ENCODE data around the gene FCHO2.
"Not testable (repeated sequence)": the region's sequence is repeated elsewhere in the genome, so short reads cannot be mapped to it uniquely, and the experiment has no call there.

The FCHO2 gene

GRCh38 chr5:72955143-72955767 lies 586 bp upstream of the FCHO2 start:
- no peak for DNase-seq (ENCODE audit: low read depth, low spot score)

GRCh38 chr5:72956324-72957140 lies 691 bp downstream of the FCHO2 start:
- DNase-seq (ENCODE audit: low read depth, low spot score) = no peak

GRCh38 chr5:72957337-72957736 lies 1.5 kb downstream of the FCHO2 start:
- no peak for DNase-seq (ENCODE audit: low read depth, low spot score)

- DNase-seq (ENCODE audit: low read depth, low spot score) = no peak
These were observed 3.4 kb downstream of the FCHO2 start for GRCh38 chr5:72959257-72959656.

GRCh38 chr5:72974481-72974880 lies 18.6 kb downstream of the FCHO2 start:
- not testable (repeated sequence) for DNase-seq (ENCODE audit: low read depth, low spot score)

- DNase-seq (ENCODE audit: low read depth, low spot score) = not testable (repeated sequence)
These were observed 21.0 kb downstream of the FCHO2 start for GRCh38 chr5:72976810-72977209.

GRCh38 chr5:72985719-72986118 lies 29.9 kb downstream of the FCHO2 start:
- no peak for DNase-seq (ENCODE audit: low read depth, low spot score)

GRCh38 chr5:72988769-72989168 lies 32.9 kb downstream of the FCHO2 start:
- no peak for DNase-seq (ENCODE audit: low read depth, low spot score)

- no peak for DNase-seq (ENCODE audit: low read depth, low spot score)
These were observed 35.6 kb downstream of the FCHO2 start for GRCh38 chr5:72991394-72991793.

- DNase-seq (ENCODE audit: low read depth, low spot score) = no peak
These were observed 38.7 kb downstream of the FCHO2 start for GRCh38 chr5:72994578-72994977.

GRCh38 chr5:72996632-72997031 lies 40.8 kb downstream of the FCHO2 start:
- no peak for DNase-seq (ENCODE audit: low read depth, low spot score)

- no peak for DNase-seq (ENCODE audit: low read depth, low spot score)
These were observed 44.1 kb downstream of the FCHO2 start for GRCh38 chr5:72999916-73000315.

- DNase-seq (ENCODE audit: low read depth, low spot score) = no peak
These were observed 50.0 kb downstream of the FCHO2 start for GRCh38 chr5:73005886-73006285.

GRCh38 chr5:73007051-73007450 lies 51.2 kb downstream of the FCHO2 start:
- no peak for DNase-seq (ENCODE audit: low read depth, low spot score)

- no peak for DNase-seq (ENCODE audit: low read depth, low spot score)
These were observed 53.0 kb downstream of the FCHO2 start for GRCh38 chr5:73008831-73009230.

- not testable (repeated sequence) for DNase-seq (ENCODE audit: low read depth, low spot score)
These were observed 55.8 kb downstream of the FCHO2 start for GRCh38 chr5:73011612-73012011.

- no peak for DNase-seq (ENCODE audit: low read depth, low spot score)
These were observed 63.1 kb downstream of the FCHO2 start for GRCh38 chr5:73018892-73019291.

GRCh38 chr5:73019766-73020165 lies 63.9 kb downstream of the FCHO2 start:
- no peak for DNase-seq (ENCODE audit: low read depth, low spot score)

GRCh38 chr5:73022471-73023169 lies 66.8 kb downstream of the FCHO2 start:
- no peak for DNase-seq (ENCODE audit: low read depth, low spot score)

- DNase-seq (ENCODE audit: low read depth, low spot score) = not testable (repeated sequence)
These were observed 69.2 kb downstream of the FCHO2 start for GRCh38 chr5:73024946-73025544.

- DNase-seq (ENCODE audit: low read depth, low spot score) = no peak
These were observed 71.5 kb downstream of the FCHO2 start for GRCh38 chr5:73027361-73027760.

GRCh38 chr5:73027816-73028215 lies 72.0 kb downstream of the FCHO2 start:
- DNase-seq (ENCODE audit: low read depth, low spot score) = no peak
